ENCODE results near the gene LOXL3.
"Not testable (repeated sequence)": the region's sequence is repeated elsewhere in the genome, so short reads cannot be mapped to it uniquely, and the experiment has no call there.

LOXL3 gene

DNA sequence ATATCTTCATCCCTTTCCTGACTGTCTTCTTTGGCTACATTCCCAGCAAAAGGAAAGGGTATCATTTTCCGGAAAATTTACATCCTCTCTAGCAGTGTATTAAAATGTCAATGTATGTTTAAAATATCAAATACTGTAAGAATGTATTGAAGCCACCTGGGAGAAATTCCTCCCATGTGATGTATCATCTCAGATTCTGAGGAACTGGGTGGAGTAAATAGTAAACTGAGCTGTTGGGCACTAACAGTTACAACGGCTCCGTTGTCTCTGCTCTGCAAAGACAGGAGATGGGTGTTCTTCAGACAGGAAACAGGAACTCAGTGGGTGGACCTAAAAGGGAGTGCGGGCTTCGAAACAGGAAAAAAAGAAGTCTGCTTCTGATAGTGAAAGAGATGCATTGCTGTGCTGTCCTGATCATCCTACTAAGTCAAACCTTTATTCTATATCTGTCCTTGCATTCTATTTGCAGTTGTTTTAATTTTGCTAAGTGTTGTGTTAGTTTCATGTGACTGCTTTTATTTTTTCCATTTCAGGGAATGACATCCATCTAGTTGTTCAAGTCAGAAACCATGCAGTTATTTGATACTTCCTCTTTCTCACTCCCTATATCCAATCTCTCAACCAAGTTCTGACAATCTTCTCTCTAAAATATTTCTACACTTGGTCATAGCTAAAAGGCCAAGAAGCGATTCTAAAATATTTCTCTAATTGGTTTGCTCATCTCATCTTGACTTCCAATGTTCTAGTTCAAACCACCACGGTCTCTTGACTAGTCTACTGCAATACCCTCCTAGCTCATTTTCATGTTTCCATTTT, 20.2 kb upstream of the LOXL3 start:
- peak in 1 of 58 donors; percentile 30 for DNase-seq

DNA sequence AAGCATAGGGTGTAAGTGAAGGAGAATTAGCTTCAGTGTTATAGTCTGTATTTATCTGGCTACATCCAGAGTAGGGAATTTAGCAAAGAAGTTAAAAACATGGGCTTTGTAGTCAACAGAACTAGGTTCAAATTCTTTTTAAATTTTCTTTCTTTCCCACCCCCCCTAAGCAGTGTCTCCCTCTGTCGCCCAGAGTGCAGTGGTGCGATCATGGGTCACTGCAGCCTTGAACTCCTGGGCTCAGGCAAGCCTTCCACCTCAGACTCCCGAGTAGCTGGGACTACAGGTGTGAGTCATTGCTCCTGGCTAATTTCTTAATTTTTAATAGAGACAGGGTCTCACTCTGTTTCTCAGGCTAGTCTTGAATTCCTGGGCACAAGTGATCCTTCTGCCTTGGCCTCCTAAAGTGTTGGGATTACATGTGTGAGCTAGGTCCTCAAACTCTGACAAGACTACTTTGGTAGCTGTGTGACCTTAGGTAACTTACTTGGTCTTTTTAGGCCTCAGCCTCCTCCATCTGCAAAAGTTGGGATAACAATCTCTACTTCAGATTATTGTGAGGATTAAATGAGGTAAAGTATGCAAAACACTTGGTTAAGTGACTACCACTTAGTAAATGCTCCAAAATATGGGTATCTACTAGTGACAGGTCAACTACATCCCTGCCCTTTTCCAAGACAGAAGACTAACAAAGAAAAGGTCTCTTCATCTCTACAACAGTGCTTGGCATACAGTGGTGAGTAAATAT, 18.6 kb upstream of the LOXL3 start:
- DNase-seq = no peak

DNA sequence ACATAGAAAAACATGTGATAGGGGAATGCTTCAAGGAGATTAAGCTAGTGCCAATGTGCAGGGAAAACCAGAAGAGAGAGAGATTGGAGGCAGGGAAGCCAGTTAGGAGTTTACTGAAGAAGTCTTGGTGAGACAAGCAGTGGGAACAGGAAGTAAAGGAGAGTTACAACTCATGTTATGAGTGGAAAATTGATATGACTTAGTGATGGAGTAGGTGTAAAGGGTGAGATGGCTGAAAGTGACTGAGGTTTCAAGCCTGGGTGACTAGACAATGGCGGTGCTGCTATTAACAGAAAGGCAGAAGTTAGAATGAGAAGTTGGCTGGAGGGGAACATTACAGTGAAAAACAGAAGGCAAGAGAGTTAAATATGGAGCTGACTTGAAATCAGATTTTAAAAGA, 17.3 kb upstream of the LOXL3 start:
- no peak for DNase-seq

DNA sequence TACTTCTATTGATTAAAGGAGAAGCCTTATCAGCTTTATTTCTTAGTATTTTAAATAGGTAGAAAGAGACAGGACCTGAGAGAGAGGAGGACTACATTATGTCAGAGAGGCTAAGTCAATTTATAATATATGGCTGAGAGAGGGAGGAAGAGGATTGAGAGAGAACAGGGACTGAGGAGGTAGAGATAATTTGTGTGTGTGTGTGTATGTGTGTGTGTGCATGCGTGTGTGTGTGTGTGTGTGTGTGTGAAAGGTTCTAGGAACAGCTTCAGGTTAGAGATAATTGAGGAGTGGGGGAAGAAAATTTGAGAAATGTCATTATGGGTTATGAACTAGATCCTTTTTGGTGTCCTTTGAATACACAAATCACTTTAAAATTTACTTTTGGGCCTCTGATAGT, 15.9 kb upstream of the LOXL3 start:
- DNase-seq = no peak

- DNase-seq = no peak
These were observed 14.1 kb upstream of the LOXL3 start for GRCh38 chr2:74567881-74568280.

DNA sequence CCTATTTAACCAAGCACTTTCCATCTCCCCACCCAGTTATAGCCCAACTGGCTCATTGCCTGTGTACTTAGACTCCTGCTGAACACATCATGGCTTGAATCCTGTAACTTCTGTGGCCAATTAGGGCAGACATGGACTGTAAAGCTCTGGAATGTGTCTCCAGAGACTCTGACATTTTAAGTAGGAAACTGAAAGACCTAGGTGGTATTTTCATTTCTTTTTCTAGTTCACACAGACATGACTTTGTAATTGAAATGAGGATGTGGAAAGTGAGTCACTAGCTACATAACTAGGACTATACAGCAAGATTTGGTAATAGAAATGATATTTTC, 13.0 kb upstream of the LOXL3 start:
- DNase-seq = no peak

GRCh38 chr2:74566076-74566753, 12.5 kb upstream of the LOXL3 start:
- DNase-seq = no peak

GRCh38 chr2:74564222-74564621, 10.5 kb upstream of the LOXL3 start:
- no peak for DNase-seq

GRCh38 chr2:74562126-74562775, 8.5 kb upstream of the LOXL3 start:
- DNase-seq = no peak

DNA sequence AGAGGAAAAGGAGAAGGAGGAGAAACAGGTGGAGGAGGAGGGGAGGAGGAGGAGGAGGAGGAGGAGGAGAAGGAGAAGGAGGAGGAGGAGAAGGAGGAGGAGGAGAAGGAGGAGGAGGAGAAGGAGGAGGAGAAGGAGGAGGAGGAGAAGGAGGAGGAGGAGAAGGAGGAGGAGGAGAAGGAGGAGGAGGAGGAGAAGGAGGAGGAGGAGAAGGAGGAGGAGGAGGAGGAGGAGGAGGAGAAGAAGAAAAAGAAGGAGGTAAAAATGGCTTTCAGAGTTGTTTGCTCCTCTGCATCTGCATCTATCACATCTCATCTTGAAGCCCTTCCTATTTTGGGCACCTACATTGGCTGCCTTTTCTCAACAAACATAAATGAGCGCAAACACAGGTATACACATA, 7.3 kb upstream of the LOXL3 start:
- not testable (repeated sequence) for DNase-seq

DNA sequence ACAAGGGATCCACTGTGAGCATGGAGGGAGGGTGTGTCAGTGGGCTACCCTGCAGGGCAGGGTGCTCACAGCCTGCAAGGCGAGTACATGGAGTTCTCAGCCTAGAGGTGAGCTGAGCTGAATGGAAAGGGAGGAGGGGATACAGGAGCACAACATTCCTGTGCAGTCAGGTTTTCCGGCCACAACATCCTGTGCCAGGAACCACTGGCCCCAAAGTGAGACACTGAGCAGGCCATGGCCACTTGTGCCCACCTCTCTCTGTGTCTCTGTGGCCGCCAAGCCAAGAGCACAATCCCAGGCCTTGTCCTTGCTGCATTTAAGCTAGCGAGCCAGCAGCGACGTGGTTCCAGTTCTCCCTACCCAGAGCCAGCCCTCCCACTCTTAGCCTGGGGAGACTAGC, 6.8 kb upstream of the LOXL3 start:
- no peak for DNase-seq

DNA sequence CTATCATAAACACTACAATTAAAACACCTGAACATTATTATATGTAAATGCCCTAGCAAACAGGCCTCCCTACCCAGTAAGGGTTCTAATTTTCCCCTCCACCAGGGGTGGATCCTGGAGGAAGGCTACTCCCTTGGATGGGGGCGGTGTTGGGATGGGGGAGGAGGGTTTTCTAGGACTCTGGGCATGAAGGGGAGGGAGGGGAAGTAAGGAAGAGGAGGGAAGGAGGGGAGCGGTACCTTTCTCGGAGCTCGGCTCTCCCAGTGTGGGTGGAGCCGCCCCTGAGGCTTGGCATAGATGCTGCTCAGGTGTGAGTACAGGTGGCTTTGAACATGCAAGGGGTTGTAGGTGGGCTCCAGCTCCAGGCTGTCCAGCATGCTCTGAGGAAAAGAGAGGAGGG, 6.2 kb upstream of the LOXL3 start:
- DNase-seq = no peak

- no peak for DNase-seq
These were observed 4.8 kb upstream of the LOXL3 start for GRCh38 chr2:74558284-74559230.

DNA sequence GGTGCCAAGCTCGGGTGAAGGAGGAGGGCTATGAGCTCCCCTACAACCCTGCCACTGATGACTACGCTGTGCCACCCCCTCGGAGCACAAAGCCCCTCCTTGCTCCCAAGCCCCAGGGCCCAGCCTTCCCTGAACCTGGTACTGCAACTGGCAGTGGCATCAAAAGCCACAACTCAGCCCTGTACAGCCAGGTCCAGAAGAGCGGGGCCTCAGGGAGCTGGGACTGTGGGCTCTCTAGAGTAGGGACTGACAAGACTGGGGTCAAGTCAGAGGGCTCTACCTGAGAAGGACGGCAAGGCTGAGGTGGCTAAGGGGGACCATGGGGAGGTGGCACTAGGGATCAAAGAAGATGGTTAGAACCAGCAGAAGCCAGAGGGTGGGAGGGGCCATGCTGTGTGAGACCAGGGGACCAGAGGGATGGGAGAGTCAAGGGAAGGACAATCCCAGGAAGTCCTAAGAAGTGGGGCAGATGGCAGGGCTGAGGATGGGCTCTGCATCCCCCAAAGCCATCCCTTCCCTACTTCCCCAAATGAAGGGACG, 3.2 kb upstream of the LOXL3 start:
- DNase-seq = no peak

DNA sequence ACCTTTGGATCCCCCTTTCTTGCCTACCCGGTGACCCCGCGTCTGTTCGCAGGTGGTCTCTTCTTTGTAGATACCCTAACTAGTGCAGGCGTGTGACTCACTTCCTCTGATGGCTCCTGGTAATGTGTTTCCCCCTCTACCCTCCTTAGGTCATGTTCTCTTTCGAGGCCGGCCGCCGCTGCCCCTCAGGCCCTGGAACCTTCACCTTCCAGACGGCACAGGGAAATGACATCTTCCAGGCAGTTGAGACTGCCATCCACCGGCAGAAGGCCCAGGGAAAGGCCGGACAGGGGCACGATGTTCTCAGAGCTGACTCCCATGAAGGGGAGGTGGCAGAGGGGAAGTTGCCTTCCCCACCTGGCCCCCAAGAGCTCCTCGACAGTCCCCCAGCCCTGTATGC, 2.4 kb upstream of the LOXL3 start:
- no peak for DNase-seq

GRCh38 chr2:74555610-74556103, 1.9 kb upstream of the LOXL3 start:
- peak in 2 of 58 donors; percentile 10 to 14 for DNase-seq

- DNase-seq = peak in 1 of 58 donors; percentile 37
These were observed 1.2 kb upstream of the LOXL3 start for GRCh38 chr2:74554820-74555531.

DNA sequence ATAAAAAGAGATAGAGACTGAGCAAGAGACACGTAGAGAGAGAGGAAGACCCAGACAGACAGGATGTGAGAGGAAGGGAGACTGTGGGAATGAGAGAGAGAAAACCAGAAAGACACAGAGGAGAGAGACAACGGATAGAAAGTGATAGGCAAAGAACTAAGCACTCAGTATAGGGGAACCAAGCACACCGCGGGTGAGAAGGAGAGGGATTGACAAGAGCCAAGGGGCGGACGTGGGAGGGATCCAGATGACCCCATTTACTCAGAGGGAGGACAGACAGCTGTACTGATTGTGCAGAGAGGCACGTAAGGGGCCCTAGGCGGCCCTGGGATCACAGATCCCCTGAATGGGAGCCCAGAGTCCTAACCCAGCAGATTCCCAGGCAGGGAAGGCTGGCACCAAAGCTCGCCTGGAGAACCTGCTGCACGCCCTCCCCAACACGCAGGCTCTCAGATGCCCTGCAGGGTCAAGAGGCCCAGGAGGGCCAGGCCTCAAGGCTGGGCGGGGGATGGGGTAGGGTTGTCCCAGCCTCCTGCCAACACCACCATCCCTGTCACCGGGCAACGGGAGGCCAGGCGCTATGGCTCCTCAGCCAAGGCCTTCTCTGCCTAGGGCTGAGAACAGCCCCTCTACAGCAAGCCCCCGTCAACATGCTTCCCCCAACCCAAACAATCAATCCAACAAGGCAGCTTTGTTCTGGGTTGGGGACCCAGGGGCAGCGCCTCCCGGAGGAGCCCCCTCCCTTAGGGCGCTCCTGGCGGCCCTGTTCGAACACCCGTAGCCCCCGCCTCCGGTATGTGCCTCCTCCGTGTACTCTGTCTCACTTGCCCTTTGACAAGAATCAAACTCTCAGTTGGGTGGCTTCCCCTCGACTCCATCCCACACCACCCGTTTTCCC, 579 bp downstream of the LOXL3 start:
- DNase-seq = peak in 8 of 58 donors; percentile 11 to 41 (median 20)

All from anterior cingulate cortex (tissue), 58 donors.